ENCODE results near the gene FUS.
"Not testable (repeated sequence)": the region's sequence is repeated elsewhere in the genome, so short reads cannot be mapped to it uniquely, and the experiment has no call there.

Gene FUS

DNA sequence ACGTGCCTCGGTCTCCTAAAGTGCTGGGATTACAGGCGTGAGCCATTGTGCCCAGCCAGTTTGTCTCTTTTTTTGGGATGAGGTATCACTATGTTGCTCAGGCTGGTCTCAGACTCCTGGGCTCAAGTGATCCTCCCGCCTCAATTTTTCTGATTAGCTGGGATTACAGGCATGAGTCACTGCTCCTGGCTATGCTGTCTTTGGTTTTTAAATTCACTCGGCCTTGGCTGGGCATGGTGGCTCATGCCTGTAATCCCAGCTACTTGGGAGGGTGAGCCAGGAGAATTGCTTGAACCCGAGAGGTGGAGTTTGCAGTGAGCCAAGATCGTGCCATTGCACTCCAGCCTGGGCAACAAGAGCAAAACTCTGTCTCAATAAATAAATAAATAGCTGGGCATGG, 35.5 kb upstream of the FUS start:
- not testable (repeated sequence) for DNase-seq

DNA sequence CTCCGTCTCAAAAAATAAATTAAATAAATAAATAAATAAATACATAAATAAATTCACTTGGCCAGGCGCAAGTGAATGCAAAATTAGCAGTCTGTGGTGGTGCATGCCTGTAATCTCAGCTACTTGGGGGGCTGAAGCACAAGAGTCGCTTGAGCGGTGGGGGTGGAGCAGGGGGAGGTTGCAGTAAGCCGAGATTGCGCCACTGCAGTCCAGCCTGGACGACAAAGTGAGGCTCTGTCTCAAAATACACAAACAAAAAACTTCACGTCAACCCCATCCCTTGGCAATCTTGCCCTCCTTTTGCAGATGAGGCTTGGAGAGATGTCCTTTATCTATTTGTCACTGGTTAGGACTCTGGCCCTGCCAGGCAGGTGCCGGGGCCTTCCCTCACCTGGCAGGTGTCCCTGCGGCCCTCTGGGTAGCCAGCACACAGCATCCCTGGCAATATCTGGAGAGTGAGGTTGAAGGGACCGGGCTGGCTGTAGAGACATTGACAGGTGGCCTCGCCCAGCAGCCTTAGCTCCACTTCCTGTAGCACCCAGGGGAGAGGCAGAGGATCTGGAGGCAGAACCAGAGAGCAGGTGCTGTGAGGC, 34.4 kb upstream of the FUS start:
- no peak for DNase-seq

DNA sequence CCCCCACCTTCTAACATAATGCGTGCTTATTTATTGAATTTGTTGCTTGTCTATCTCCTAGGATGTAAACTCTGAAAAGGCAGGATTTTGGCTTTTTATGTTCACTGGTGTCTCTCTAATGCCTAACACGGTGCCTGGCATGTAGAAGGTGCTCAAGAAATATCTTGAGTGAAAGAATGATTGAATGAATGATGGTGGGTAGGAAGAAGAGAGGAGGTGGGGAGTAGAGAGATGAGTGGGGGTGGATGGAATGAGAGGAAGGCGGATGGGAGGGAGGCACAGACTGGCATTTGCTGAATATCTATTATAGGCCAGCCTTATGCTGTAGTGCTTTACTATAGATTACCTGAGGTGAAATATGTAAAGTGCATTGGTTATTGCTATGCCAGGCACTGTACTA, 32.4 kb upstream of the FUS start:
- DNase-seq: no peak

DNA sequence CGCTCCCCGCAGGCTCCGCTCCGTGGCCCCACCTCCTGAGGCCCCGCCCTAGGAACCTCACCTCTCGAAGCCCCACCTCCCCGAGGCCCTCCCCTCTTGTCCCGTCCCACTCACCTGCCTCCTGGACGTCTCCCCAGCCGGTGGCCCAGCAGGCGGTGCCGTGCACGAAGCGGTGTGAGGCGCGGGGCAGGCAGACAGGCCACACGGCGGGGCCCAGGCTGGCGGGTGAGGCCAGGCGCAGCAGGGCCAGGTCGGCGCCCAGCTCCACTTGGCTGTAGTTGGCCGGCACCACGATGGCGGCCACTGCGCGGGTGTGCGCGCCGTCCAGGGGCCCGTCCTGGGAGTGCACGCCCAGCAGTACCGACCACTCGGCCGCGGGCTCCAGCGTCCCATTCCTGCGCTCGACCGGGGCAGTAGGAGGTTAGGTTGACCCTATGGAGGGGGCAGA, 31.6 kb upstream of the FUS start:
- DNase-seq: no peak

DNA sequence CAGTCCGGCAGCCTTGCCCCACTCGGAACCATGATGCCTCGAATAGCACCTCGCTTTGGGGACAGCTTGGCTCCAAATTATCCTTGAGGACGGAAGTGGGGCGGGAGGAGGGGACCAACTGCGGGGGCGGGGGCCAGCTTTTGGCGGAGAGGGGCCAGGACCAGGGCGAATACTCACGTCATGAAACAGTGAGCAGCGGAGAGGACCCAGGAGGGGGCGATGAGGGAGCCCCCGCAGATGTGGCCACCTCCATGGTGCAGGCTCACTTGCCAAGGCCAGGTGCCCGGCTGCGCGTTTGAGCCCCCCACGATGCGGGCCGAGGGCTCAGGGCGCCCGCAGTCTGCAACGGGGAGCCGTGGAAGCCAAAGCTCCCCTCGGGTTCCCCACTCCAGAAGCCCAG, 31.0 kb upstream of the FUS start:
- no peak for DNase-seq

DNA sequence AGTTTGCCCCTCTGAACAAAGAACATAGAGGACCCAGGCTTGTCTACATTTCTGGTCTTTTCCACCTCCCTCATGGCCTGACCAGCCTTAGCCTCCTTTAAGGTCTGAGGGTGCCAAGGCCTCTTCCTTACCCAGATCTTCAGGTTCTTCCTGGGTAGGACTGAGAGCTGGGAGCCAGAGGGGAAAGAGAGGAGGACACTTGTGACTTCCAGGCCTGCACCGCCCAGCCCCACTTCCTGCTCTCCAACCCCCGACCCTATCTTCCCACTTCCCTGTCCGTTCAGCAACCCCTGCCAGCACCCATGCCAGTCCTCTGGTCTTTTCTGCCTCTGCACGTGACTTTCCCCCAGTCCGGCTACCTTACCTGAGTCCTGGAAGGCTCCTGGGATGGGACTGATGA, 30.6 kb upstream of the FUS start:
- DNase-seq: no peak

DNA sequence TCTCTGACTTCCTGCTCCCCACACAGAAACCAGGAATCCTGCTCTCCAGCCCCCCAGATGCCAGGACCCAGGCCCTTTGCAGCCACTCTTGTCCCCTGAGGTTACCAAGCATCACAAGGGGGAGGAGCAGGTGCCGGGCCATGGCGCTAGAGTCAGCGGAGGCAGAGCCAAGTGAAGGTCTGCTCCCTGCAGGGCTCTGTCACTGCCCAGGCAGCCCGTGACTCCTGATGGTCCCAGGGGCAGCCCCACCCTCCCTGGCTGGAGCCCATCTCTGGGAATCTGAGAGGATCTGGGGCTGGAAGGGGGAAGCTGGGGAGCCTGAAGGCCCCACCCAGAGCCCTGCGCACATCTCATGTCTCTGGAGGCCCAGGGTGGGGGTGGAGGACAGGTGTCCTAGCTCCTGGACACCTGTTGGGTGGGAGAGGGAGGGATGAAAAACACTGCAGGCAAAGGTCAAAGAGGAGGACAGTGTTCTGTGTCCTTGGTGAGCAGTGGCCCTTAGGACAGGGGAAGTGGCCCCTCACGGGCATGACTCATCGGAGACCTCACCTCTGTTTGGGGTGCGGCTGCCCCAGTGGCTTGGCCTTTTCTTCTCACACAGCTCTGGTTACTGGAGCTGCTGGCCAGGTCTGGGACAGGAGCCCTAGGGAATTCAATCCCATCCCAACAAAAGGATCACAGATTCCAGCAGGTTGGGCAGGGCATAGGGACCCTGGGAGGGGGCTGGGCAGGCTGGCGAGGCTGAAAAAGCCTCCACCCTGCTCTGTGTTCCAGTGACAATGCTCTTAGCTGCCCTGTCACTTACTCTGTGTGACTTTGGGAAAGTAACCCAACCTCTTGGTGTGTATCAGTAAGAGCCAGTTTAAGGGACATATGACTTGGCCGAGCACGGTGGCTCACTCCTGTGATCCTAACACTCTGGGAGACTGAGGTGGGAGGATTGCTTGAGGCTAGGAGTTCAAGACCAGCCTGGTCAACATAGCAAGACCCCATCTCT, 29.7 kb upstream of the FUS start, which contains the start of gene PRSS36:
Gene PRSS36 (minus strand): TSS at position 173 of the 997 bp plus-strand sequence. CDS start 31 bp downstream, at position 142.
- no peak for DNase-seq

DNA sequence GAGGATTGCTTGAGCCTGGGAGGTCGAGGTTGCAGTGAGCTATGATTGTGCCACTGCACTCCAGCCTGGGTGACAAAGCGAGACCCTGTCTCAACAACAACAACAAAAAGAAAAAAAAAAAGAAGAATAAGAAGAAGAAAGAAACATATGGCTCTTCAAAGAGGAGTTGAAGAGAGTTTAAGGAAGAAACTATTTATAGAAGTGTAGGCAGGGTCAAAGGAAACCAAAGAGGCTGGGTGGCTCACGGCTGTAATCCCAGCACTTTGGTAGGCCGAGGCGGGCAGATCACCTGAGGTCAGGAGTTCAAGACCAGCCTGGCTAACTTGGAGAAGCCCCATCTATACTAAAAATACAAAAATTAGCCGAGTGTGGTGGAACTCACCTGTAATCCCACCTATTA, 29.0 kb upstream of the FUS start:
- not testable (repeated sequence) for DNase-seq

DNA sequence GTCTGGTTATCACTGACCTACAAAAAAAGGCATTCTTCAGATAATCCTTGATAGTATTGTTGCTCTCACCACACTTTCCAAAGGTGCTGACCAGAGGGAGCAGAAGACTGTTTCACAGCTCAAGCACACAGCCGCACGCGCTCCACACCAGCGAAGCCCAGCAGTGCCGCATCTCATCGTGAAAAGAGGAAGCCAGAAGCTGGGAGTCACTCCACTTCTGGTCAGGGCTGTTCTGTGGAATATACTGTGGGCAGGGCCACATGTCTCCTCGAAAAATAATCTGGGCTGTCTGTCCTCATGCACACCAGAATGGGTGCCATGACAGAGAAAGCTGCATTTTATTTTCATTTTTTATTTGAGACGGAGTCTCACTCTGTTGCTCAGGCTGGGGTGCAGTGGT, 22.8 kb upstream of the FUS start:
- DNase-seq: no peak

DNA sequence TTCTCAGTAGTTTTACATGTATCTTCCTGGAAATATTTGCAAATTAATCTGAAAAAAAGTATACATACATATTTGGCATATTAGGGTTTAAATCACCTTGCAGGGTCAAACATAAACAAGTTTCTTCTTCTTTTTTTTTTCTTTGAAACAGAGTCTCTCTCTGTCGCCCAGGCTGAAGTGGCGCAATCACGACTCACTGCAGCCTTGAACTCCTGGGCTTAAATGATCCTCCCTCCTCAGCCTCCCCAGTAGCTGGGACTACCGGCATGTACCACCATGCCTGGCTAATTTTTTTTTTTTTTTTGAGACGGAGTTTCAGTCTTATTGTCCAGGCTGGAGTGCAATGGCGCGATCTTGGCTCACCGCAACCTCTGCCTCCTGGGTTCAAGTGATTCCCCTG, 12.6 kb upstream of the FUS start:
- DNase-seq: no peak

DNA sequence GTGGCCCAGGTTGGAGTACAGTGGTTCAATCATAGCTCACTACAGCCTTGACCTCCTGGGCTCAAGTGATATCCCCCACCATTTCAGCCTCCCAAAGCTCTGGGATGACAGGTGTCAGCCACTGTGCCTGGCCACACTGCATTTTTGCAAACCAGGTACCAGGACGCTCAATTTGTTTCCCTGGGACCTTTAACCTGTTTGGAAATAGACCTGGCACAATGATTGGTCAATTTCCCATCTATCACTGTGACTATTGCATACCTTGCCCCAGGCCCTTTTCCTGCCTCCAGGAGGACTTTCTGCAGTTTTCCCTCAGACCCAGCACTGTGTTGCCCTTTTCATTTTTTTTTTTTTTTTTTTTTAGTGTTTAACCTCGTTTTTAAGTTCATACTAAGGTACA, 11.1 kb upstream of the FUS start:
- no peak for DNase-seq

DNA sequence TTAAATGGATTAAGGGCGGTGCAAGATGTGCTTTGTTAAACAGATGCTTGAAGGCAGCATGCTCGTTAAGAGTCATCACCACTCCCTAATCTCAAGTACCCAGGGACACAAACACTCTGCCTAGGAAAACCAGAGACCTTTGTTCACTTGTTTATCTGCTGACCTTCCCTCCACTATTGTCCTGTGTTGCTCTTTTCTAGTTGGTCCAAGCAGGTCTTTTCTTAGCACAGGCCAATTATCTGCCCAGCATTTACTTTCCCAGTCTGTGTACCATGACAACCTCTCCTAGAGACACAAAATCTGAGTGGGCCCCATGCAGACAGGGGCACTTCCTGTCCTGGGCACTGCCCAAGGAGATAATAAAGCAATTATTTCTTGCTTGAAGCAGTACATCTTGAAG, 9.9 kb upstream of the FUS start:
- DNase-seq: not testable (repeated sequence)

DNA sequence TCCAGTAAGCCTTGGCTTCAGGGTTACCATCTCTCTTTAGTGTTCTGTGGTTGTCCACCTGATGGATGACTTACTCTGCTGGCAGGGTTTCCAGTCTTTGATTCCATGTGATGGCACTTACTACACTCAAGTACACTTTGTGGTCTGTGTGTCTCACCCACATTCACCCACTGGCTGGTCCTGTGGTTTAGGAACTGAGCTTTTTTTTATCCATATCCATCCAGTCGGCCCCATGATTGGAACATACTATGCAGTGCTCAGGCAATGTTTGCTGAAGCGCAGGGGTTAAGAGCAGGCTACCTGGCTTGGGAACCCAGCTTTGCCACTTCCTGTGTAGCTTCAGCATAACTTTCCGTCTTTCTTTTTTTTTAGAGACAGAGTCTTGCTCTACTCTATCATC, 2.8 kb upstream of the FUS start:
- DNase-seq: no peak

DNA sequence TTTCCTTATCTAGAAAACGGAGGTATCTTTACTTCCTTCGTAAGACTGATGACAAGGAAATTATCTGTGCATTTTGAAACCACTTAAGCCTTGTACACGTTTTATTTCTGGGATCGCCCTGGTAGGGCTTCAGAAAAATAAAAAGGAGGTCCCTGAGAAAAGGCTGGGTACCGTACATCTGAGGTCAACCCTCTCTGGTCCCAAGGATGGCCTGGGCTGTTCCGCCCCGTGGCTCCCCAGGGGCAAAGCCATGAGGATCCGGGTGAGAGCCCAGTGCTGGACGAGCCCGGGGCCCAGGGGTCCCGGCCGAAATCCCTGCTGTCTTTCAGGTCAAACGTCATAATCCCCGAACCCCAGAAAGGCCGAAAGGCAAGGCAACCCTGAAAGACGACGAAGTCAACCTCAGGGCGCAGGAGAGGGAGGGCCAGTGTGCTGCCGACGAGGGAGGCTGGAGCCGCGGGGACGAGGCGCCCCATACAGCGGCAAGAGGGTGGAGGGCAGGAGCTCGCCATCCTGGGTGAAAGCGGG, 656 bp upstream of the FUS start:
- DNase-seq: no peak

DNA sequence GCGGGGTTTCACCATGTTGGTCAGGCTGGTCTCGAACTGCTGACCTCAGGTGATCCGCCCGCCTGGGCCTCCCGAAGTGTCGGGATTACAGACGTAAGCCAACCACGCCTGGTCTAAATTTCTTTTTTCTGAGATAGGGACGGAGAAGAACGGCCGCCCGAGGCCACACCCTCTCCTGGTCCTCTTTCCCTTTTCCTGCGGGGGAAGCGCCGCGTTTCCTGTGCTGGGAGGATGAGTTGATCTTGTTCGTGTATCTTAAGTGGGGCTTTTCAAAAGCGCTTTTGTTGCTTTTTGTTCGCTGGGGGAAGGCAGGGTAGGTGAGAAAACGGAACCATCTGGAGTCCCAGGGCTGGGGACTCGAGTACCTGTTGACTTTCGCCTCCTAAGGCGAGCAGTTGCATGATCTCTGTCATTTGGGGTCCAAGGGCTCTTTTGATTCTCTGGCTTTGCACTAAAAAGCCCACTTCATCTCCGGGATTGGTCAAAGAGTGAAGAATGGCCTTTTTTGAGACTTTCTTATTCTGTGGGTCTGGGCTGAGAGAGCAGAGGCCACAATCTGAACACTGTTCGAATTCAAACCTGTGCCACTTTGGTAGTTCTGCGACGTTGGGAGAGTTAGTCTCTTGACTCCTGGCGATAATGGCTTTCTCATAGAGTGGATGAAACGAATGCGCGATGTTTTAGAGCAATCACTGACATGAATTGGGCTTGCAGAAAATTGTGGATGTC, 1.3 kb downstream of the FUS start:
- DNase-seq: peak; percentile 17

DNA sequence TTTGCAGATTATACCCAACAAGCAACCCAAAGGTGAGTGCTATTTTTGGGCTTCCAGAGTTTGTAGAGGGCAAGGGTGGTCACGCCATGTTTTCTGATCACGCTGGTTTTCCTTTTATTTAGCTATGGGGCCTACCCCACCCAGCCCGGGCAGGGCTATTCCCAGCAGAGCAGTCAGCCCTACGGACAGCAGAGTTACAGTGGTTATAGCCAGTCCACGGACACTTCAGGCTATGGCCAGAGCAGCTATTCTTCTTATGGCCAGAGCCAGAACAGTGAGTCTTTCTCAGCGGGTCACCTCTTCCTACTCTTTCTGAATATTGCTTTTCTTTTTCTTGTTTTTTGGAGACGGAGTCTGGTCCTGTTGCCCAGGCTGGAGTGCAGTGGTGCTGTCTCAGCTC, 2.5 kb downstream of the FUS start:
- DNase-seq: no peak

DNA sequence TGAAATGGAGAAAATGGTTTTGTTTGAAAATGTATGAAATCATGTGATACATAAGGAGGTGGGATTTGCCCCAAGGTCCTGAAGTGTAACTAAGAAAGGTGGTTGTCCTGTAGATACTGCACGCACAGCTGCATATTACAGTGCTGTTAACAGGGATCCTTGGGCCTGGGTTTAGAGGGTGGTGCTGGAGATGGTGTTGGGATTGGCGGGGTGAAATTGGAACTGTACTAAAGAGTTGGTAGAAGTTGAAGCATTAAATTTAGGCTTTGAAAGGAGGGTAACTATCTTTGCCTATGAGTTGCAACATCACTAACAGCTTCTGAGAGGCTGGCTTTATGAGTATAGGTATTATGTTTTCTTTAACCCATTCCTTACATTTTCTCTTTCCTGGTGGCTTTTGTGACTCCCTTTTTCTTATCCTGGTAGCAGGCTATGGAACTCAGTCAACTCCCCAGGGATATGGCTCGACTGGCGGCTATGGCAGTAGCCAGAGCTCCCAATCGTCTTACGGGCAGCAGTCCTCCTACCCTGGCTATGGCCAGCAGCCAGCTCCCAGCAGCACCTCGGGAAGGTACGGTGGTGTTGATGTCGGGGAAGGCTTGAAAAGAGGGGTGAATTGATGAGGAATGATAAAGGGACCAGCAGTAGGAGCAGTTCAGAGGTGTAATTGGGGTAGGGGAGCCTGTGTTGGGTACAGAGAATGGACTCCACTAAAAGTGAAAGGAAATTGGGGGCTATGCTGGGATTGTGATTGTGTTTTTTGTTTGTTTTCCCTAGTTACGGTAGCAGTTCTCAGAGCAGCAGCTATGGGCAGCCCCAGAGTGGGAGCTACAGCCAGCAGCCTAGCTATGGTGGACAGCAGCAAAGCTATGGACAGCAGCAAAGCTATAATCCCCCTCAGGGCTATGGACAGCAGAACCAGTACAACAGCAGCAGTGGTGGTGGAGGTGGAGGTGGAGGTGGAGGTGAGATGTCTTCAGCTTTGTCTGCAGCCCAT, 3.8 kb downstream of the FUS start:
- DNase-seq: no peak

DNA sequence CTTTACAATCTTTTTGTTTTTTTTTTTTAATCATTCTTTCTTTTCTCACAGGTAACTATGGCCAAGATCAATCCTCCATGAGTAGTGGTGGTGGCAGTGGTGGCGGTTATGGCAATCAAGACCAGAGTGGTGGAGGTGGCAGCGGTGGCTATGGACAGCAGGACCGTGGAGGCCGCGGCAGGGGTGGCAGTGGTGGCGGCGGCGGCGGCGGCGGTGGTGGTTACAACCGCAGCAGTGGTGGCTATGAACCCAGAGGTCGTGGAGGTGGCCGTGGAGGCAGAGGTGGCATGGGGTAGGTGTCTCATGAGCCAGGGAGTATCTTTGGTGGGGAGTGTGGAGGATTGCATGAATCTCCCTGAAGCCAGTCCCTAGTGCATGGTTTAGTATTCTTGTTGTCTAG, 4.9 kb downstream of the FUS start:
- DNase-seq: no peak

DNA sequence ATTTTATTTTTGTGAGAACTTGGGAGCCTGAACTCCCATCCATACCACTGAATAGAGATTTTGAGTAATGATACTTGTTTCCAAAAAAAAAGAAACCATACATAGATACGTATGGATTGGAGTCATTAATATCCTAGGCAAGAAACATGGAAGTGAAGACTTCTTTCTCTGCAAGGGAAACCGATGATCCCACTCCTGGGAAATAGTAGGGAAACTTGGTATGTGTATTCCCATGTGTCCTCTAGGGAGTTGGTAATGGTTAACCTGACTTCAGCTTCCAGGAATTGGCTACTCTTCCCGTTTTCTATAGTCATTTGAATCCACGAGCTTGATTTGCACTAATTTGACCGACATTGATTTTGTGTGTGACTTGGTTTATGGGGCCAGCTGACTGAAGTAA, 5.4 kb downstream of the FUS start:
- DNase-seq: no peak

DNA sequence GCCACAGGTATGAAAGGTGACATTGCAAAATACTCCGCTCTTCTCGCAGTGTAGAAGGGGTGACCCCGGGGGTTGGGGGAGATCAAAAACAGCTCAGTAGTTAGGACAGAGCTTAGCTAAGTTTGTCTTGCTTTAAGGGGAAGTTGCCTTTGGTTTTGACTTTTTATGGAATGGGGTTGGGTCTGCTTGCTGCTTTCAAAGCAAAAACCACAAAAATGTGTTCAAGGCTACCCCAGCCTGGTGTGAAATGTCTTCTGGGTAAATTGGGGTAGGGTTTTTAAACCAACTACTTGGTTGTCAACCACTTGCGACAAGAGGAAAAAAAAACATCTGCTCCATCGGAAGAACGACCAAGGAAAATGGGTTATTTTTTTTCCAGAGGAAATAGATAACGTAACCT, 6.2 kb downstream of the FUS start:
- DNase-seq: no peak

DNA sequence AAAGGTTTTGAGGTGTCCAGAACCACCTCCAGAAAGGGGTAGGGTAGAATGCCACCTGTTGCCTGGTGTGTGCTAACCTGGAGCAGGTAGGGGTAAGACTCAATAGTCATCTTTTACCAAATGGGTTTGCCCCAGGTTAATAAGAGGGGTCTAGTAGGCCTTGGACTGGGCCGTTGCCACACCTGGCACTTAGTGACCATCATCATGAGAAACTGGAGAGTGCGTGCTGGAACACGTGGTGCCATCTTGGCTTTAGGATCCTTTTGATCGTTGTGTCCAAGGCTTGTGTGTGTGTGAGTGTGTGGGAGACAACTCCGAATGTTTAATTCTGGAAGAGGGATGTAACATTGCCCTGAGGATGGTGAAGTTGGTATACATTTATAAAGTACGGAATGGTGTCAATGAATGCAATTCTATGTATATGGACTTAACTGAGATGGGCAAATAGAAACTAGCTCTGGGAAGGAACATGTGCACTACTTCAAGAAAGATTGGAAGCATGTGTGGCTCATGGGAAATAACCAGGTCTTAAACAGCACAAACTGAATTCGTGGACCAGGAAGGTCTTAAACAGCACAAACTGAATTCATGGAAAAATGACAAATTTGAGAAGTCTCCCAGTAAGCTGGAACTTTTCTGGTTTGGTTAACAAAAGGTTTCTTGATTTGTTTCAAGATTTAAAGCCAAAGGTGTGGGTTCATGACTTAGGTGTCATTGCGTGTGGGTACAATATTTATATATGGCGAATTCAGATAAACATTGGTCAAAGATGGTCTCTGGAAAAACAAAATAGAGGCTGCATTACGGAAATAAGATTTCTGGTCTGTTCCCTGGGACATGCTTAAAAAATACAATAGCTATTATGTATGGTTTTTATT, 7.2 kb downstream of the FUS start:
- DNase-seq: no peak
